NB4 (cell line): ENCODE results near the gene TBC1D1.

Experiments
- CTCF ChIP-seq: IDR thresholded peaks from one replicate; pipeline ENCODE4 v1.5.1; 2012; ENCODE audit warnings: low read depth, low read length
- MAX ChIP-seq: IDR thresholded peaks from 2 replicates; pipeline ENCODE4 v1.6.1; 2011; ENCODE audit warnings: low read depth, low read length
- MYC ChIP-seq: IDR thresholded peaks from 2 replicates; pipeline ENCODE4 v1.6.1; 2011; ENCODE audit warnings: low read depth, low read length
- POLR2A ChIP-seq: IDR thresholded peaks from 2 replicates; pipeline ENCODE4 v1.6.1; 2011; ENCODE audit warnings: mild to moderate bottlenecking; ENCODE audit not compliant: insufficient read length; ENCODE audit errors: extremely low read depth

DNA sequence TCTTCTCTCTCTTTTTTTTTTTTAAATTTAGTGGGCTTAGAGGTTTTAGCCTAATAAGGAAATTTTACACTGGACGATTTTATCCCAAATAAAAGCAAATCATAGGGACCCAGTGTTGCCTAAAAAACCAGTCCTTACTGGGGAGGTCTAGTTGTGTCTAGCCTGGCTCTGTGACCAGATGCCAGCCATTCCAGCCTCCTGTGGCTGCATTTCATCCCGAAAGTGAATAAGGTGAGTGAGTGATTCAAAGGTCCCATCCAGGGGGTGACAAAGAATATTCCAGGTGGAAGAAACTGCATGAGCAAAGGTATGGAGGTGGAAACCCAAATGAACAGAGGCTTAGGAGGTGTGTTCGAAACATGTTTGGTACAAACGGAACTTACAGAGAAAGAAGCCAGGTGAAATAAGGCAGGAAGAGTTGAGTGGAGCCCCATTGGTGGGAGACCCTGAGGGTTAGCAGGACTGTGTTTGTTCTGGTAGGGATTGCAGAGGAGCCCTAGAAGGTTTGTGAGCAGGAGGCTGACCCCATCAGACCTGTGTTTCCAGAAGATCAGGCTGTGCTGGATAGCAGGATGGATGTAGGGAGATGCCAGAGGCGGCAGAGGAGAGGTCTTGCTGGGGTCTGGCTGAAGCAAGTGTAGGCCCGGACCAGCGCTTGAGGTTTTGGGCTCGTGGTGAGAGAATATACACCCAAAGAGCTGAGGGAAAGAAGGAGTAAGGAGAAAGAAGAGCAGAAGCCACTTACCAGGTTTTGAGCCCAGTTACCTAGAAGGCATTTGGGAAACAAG is 100.9 kb downstream of the TBC1D1 start:
- no peak for TF ChIP-seq POLR2A
- no peak for TF ChIP-seq CTCF
- TF ChIP-seq MAX: no peak
- TF ChIP-seq MYC: no peak
